ENCODE results near the gene RAPGEF6. TPM values are rescaled to one million over a fixed set of nuclear protein-coding genes. Genes with fewer than 3 reads are reported as not detected.
"Not testable (repeated sequence)": the region's sequence is repeated elsewhere in the genome, so short reads cannot be mapped to it uniquely, and the experiment has no call there.

Gene RAPGEF6
- total and polyA plus RNA-seq, 8 donors, result 1.4 to 43.9 (median 18.1) TPM

GRCh38 chr5:131488463-131488862 lies 146.6 kb downstream of the RAPGEF6 start:
- no peaks in the 10 kb centered on the region for H3K27me3 ChIP-seq
- no peaks in the 10 kb centered on the region for H3K4me1 ChIP-seq
- TF ChIP-seq POLR2AphosphoS5 (IDR thresholded peaks at IDR 0.05) (no peak), POLR2A (IDR thresholded peaks at IDR 0.05) (no peak), CTCF (IDR thresholded peaks at IDR 0.05) (no peak), EP300 (IDR thresholded peaks at IDR 0.05) (no peak)
- no peaks in the 10 kb centered on the region for H3K9me3 ChIP-seq
- H3K27ac ChIP-seq, result no peak overlapping the region
- intact Hi-C loops (cut with DNase I; ENCODE audit: low total_unique reads), result no loop called here
- 72 to 83% (median 80%) methylated on average over 3 of the region's 3 CpGs for WGBS, 5 donors
- peak in 1 of 2 donors; percentile 9 for DNase-seq
- no peak overlapping the region for H3K4me3 ChIP-seq
- peaks cover 9 to 67% (median 49%) of the 10 kb centered on the region in 4 donors for H3K36me3 ChIP-seq

- 96 to 99% (median 99%) methylated on average over 4 of the region's 4 CpGs for WGBS, 5 donors
- intact Hi-C loops (cut with DNase I; ENCODE audit: low total_unique reads), result not testable (repeated sequence)
These were observed 147.7 kb downstream of the RAPGEF6 start for GRCh38 chr5:131487371-131487770.

GRCh38 chr5:131482617-131483016 lies 152.4 kb downstream of the RAPGEF6 start:
- Histone ChIP-seq H3K27ac (no peak overlapping the region), H3K4me3 (no peak overlapping the region), H3K4me1 (no peaks in the 10 kb centered on the region), H3K9me3 (no peaks in the 10 kb centered on the region), H3K36me3 (peaks cover 8 to 55% (median 42%) of the 10 kb centered on the region in 4 donors), H3K27me3 (no peaks in the 10 kb centered on the region)
- intact Hi-C loops (cut with DNase I; ENCODE audit: low total_unique reads), result no loop called here
- WGBS, 5 donors, result 89 to 95% (median 90%) methylated on average over 2 of the region's 2 CpGs
- DNase-seq, result no peak
- TF ChIP-seq CTCF (IDR thresholded peaks at IDR 0.05), result no peak
- TF ChIP-seq POLR2A (IDR thresholded peaks at IDR 0.05), result no peak
- no peak for TF ChIP-seq POLR2AphosphoS5 (IDR thresholded peaks at IDR 0.05)
- no peak for TF ChIP-seq EP300 (IDR thresholded peaks at IDR 0.05)

More at GRCh38 chr5:131487371-131487770, 147.7 kb downstream of the RAPGEF6 start:
- peaks cover 9 to 70% (median 48%) of the 10 kb centered on the region in 4 donors for H3K36me3 ChIP-seq
- not testable (repeated sequence) for H3K4me3 ChIP-seq, H3K4me1 ChIP-seq, H3K27ac ChIP-seq, H3K27me3 ChIP-seq, DNase-seq, H3K9me3 ChIP-seq

- DNase-seq, result no peak
- H3K4me1 ChIP-seq, result no peaks in the 10 kb centered on the region
- no peaks in the 10 kb centered on the region for H3K27me3 ChIP-seq
- H3K36me3 ChIP-seq, result peaks cover 0 to 55% (median 31%) of the 10 kb centered on the region in 4 donors
- H3K27ac ChIP-seq, result no peak overlapping the region
- no peaks in the 10 kb centered on the region for H3K9me3 ChIP-seq
- H3K4me3 ChIP-seq, result no peak overlapping the region
- intact Hi-C loops (cut with DNase I; ENCODE audit: low total_unique reads), result no loop called here
- TF ChIP-seq EP300 (IDR thresholded peaks at IDR 0.05), result no peak
- 74 to 87% (median 83%) methylated on average over 1 of the region's 1 CpG for WGBS, 5 donors
These were observed 153.5 kb downstream of the RAPGEF6 start for GRCh38 chr5:131481569-131481968.

- intact Hi-C loops (cut with DNase I; ENCODE audit: low total_unique reads), result no loop called here
- H3K9me3 ChIP-seq, result no peaks in the 10 kb centered on the region
- no peak for DNase-seq
- no peak overlapping the region for H3K4me3 ChIP-seq
- H3K27me3 ChIP-seq, result no peaks in the 10 kb centered on the region
- WGBS, 5 donors, result 84 to 92% (median 89%) methylated on average over 1 of the region's 1 CpG
- no peak overlapping the region for H3K27ac ChIP-seq
- H3K4me1 ChIP-seq, result no peaks in the 10 kb centered on the region
- peaks cover 0 to 58% (median 19%) of the 10 kb centered on the region in 4 donors for H3K36me3 ChIP-seq
- TF ChIP-seq POLR2A (IDR thresholded peaks at IDR 0.05), result no peak
These were observed 159.5 kb downstream of the RAPGEF6 start for GRCh38 chr5:131475541-131475941.

- Histone ChIP-seq H3K4me3 (no peak overlapping the region), H3K9me3 (no peaks in the 10 kb centered on the region), H3K27ac (no peak overlapping the region), H3K36me3 (peaks cover 0 to 47% (median 19%) of the 10 kb centered on the region in 4 donors), H3K27me3 (no peaks in the 10 kb centered on the region), H3K4me1 (no peaks in the 10 kb centered on the region)
- no peak for TF ChIP-seq POLR2A (IDR thresholded peaks at IDR 0.05)
- TF ChIP-seq EP300 (IDR thresholded peaks at IDR 0.05), result no peak
- TF ChIP-seq CTCF (IDR thresholded peaks at IDR 0.05), result no peak
- TF ChIP-seq POLR2AphosphoS5 (IDR thresholded peaks at IDR 0.05), result no peak
- intact Hi-C loops (cut with DNase I; ENCODE audit: low total_unique reads), result no loop called here
- WGBS, 5 donors, result 93 to 99% (median 96%) methylated on average over 3 of the region's 3 CpGs
- no peak for DNase-seq
These were observed 161.3 kb downstream of the RAPGEF6 start for GRCh38 chr5:131473731-131474130.
